ENCODE data around the gene CALML3. TPM values are rescaled to one million over a fixed set of nuclear protein-coding genes. Genes with fewer than 3 reads are reported as not detected.

CALML3 gene
- total and polyA plus RNA-seq, 2 of the 8 experiments (the other 6 are each of a cell fraction or from before 2014, with no cell fraction given): not detected

DNA sequence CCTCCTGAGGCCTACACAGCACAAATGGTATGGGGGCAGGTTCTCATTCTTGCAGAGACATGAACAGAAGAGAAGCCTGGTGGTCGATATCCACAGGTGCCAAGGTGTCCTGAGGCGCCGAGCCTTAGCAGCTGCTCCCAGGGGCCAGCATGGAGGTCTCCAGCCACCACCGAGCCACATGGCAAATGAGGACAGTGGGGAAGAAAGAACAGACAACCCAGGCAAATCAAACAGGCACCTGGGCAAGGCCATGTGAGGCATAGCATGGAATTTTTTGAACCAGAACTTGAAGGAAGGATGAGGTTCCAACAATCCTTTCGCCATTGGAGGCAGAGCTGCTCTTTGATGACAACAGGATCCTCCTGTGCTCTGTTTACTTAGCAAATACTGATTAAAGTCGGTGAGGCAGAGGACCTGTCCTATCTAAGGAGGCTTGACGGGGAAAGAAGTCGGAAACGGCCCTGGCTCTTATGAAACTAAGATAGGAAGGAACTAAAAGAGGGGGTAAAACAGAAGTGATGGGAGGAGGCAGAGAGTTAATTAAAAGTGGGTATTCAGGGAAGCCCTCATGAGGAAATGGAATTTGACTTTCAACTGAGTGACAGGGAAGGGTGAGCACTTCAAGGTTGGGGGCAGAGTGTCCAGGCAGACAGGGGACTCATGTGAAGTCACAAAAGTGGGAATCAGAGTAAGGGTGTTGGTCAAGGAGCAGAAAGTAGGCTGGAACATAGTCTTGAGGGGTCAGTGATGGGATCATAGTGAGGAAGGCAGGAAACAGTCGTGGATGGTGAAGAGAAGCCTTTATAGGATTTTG is 8.6 kb upstream of the CALML3 start (continued):
- TF ChIP-seq FOSL1 (IDR thresholded peaks at IDR 0.05; ENCODE audit: insufficient read depth, low read depth, low read length) (no peak), TBP (IDR thresholded peaks at IDR 0.05; ENCODE audit: low read depth, low read length) (no peak), JUN (IDR thresholded peaks at IDR 0.05; ENCODE audit: low read depth, low read length) (no peak), RXRA (IDR thresholded peaks at IDR 0.05; ENCODE audit: insufficient read depth, low read depth, low read length) (no peak), SIX5 (IDR thresholded peaks at IDR 0.05; ENCODE audit: low read depth, low read length) (no peak), MAFK (IDR thresholded peaks at IDR 0.05; ENCODE audit: low read depth, low read length) (no peak)
- TF ChIP-seq, protein P1, sequence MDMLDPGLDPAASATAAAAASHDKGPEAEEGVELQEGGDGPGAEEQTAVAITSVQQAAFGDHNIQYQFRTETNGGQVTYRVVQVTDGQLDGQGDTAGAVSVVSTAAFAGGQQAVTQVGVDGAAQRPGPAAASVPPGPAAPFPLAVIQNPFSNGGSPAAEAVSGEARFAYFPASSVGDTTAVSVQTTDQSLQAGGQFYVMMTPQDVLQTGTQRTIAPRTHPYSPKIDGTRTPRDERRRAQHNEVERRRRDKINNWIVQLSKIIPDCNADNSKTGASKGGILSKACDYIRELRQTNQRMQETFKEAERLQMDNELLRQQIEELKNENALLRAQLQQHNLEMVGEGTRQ (IDR thresholded peaks at IDR 0.05; ENCODE audit: low read length): no peak

All from H1 (cell line).